IPS DF 6.9 (cell line): ENCODE data around the gene PRR7.

Source experiments
- DNase-seq: peaks from one replicate; pipeline ENCODE4 v3.0.0-alpha.2; 2013; ENCODE audit warnings: low read depth, low spot score
- H3K27ac ChIP-seq: one replicate; pipeline ENCODE4 v1.5.1; 2013; ENCODE audit warnings: low read length, control low read depth
- H3K27me3 ChIP-seq: 2 replicates; pipeline ENCODE4 v1.6.1; 2013; ENCODE audit warnings: mild to moderate bottlenecking, low read length; ENCODE audit not compliant: control insufficient read depth, insufficient read depth
- H3K36me3 ChIP-seq: 2 replicates; pipeline ENCODE4 v1.6.1; 2013; ENCODE audit warnings: low read length; ENCODE audit not compliant: control insufficient read depth, insufficient read depth
- H3K4me1 ChIP-seq: 2 replicates; pipeline ENCODE4 v1.6.1; 2013; ENCODE audit warnings: low read length; ENCODE audit not compliant: control insufficient read depth, insufficient read depth
- H3K4me3 ChIP-seq: 2 replicates; pipeline ENCODE4 v1.5.1; 2013; ENCODE audit warnings: mild to moderate bottlenecking, low read length
- H3K9me3 ChIP-seq: 2 replicates; pipeline ENCODE4 v1.6.1; 2013; ENCODE audit warnings: low read length, inconsistent platforms; ENCODE audit not compliant: control insufficient read depth, insufficient read depth
- WGBS: extraction: QIAGEN DNeasy Blood & Tissue Kit; methylation state at CpG from one replicate; pipeline ENCODE4 v1.1.7; 2013; ENCODE audit warnings: mixed read lengths, missing lambda C conversion rate; ENCODE audit not compliant: insufficient read length, insufficient coverage; 5-methylcytosine and 5-hydroxymethylcytosine counted together

The PRR7 gene

DNA sequence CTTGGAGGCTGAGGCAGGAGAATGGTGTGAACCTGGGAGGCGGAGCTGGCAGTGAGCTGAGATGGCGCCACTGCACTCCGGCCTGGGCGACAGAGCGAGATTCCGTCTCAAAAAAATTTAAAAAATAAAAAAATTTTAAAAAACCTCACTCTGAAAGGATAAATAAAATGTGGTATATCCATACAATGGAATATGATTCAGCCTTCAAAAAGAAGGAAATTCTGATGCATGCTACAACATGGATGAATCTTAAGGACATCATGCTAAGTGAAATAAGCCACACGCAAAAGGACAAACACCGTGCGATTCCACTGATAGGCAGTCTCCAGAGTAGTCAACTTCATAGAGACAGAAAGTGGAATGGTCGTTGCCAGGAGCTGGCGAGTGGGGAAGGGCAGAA lies 18.4 kb downstream of the PRR7 start:
- H3K4me1 ChIP-seq = peaks cover 1% of the 10 kb centered on the region
- H3K9me3 ChIP-seq = no peaks in the 10 kb centered on the region
- no peak overlapping the region for H3K27ac ChIP-seq
- no CpG with 5 or more reads among the region's 11 CpGs for WGBS
- H3K36me3 ChIP-seq = peaks cover 50% of the 10 kb centered on the region
- DNase-seq = no peak
- H3K27me3 ChIP-seq = no peaks in the 10 kb centered on the region
- no peak overlapping the region for H3K4me3 ChIP-seq

DNA sequence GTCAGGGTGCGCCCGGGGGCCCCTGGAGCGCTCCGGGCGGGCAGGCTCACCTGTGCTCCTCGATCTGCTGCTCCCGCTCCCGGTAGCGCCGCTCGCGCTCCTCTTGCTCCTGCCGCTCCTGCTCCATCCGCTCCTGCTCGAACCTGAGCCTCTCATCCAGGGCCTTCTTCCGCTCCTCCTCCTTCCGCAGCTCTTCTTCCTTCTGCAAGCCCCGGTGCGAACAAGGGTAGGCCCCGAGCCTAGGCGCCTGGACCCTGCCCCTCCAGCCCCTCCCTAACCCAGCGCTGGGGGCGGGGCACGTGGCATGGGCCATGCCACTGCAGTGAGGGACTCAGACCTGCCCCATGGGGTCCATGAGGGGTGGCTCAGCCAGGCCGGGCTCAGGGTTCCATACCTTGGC lies 20.2 kb downstream of the PRR7 start:
- Histone ChIP-seq H3K27me3 (no peaks in the 10 kb centered on the region), H3K27ac (no peak overlapping the region), H3K4me1 (peaks cover 15% of the 10 kb centered on the region), H3K9me3 (no peaks in the 10 kb centered on the region), H3K36me3 (peaks cover 55% of the 10 kb centered on the region), H3K4me3 (no peak overlapping the region)
- WGBS = no CpG with 5 or more reads among the region's 25 CpGs
- DNase-seq = no peak

- no peak overlapping the region for H3K4me3 ChIP-seq
- no peaks in the 10 kb centered on the region for H3K27me3 ChIP-seq
- no CpG with 5 or more reads among the region's 31 CpGs for WGBS
- H3K27ac ChIP-seq = no peak overlapping the region
- peaks cover 17% of the 10 kb centered on the region for H3K4me1 ChIP-seq
- H3K36me3 ChIP-seq = peaks cover 58% of the 10 kb centered on the region
- DNase-seq = no peak
- H3K9me3 ChIP-seq = no peaks in the 10 kb centered on the region
Measured at GRCh38 chr5:177467436-177467835, 20.8 kb downstream of the PRR7 start.

DNA sequence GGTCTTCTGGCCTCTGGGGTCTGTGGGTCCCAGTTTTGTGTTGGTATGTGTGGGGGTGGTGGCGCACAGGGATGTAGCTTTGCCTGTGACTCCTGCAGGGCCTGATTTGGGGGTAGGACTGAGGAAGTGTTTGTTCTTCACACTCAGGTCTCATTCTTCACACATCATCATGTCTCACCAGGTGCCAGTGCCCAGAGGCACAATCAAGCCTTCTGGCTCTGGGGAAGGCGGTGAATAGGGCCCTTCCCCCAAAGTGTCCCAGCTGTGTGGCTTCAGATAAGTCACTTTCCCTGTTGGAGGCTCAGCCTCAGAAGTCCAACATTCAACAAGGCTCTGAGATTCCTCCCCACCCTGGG lies 21.7 kb downstream of the PRR7 start:
- Histone ChIP-seq H3K9me3 (no peaks in the 10 kb centered on the region), H3K36me3 (peaks cover 56% of the 10 kb centered on the region), H3K27me3 (no peaks in the 10 kb centered on the region), H3K4me1 (peaks cover 17% of the 10 kb centered on the region), H3K27ac (no peak overlapping the region), H3K4me3 (no peak overlapping the region)
- no CpG with 5 or more reads among the region's 2 CpGs for WGBS
- no peak for DNase-seq

DNA sequence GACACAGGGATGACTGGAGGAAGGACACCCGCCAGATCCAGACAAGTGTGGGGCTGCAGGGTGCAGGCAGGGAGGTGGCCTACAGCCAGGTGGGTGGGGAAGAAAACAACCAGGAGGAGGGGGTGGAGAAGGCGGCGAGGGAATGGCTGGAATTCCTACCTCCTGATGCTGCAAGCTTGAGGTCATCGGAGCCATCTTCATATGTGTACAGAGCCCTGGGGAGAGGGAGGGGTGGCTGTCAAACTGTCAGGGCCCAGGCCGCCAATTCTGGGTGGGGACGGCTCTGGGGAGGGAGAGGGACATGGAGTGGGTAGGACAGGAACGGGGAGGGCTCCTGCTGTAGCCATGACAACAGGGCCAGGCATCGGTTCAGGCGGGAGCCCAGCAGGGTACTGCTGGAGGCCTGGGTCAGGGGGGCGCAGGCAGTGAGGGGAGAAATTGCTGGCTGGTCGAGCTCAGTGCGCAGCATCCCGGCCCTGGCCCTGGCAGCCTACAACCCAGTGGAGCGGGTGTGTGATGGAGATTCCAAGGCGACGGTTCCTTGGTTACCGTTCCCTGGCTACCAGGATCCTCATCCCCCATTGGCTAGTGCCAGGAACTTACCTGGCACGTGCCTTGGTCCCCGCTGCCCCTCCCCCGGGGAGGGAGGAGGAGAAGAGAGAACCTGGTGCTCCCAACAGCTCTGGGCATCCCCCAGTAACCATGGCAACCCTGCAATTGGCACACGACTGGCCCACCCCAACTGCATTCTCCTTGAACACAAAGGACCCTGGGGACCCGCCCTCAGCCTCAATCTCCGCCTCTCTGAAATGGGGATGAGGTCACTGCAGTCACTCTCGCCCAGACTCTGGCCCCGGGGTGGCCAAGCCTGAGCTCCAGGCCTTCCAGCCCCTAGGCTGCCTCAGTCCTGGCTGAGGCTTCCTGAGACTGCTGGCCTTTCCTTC lies 22.3 kb downstream of the PRR7 start:
- no CpG with 5 or more reads among the region's 25 CpGs for WGBS
- no peaks in the 10 kb centered on the region for H3K9me3 ChIP-seq
- H3K27me3 ChIP-seq = no peaks in the 10 kb centered on the region
- H3K36me3 ChIP-seq = peaks cover 53% of the 10 kb centered on the region
- H3K4me1 ChIP-seq = peaks cover 17% of the 10 kb centered on the region
- H3K27ac ChIP-seq = no peak overlapping the region
- no peak overlapping the region for H3K4me3 ChIP-seq
- DNase-seq = no peak

DNA sequence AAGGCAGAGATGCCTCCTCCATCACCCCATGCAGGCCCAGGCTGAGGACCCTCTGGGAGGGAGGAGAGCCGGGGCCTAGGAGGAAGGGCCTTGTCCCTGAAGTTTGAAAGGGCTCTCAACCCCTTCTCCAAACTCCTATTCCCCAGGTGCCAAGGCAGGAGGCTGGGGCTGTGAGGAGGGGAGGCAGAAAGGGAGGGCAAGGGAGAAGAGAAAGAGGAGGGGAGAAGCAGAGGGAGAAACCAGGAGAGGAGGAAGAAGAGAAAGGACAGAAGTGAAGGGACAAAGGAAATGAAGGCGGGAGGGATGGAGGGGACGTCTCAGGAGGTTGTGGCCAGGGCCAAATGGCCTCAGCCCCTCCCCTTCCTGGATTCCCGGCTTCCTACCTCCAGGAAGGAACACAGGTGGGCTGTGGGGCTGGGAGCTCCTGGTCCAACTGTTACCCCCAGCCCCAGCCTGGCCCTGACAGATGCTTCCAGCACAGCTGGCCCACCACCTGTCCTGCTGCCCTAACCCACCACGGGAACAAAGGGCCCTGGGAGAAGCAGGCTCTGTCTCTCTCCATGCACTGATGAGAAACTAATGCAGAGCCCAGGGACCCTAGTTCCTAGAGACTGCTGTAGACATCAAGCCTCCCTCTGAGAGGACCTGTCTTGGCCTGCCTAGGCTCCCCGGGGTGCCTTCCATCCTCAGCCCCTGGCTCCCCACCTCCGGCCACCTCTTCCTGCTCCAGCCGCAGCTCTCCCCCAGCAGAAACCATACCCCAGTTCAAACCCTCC lies 23.3 kb downstream of the PRR7 start:
- no peaks in the 10 kb centered on the region for H3K9me3 ChIP-seq
- DNase-seq = no peak
- peaks cover 22% of the 10 kb centered on the region for H3K4me1 ChIP-seq
- WGBS = no CpG with 5 or more reads among the region's 8 CpGs
- no peaks in the 10 kb centered on the region for H3K27me3 ChIP-seq
- no peak overlapping the region for H3K27ac ChIP-seq
- H3K36me3 ChIP-seq = peaks cover 53% of the 10 kb centered on the region
- no peak overlapping the region for H3K4me3 ChIP-seq

DNA sequence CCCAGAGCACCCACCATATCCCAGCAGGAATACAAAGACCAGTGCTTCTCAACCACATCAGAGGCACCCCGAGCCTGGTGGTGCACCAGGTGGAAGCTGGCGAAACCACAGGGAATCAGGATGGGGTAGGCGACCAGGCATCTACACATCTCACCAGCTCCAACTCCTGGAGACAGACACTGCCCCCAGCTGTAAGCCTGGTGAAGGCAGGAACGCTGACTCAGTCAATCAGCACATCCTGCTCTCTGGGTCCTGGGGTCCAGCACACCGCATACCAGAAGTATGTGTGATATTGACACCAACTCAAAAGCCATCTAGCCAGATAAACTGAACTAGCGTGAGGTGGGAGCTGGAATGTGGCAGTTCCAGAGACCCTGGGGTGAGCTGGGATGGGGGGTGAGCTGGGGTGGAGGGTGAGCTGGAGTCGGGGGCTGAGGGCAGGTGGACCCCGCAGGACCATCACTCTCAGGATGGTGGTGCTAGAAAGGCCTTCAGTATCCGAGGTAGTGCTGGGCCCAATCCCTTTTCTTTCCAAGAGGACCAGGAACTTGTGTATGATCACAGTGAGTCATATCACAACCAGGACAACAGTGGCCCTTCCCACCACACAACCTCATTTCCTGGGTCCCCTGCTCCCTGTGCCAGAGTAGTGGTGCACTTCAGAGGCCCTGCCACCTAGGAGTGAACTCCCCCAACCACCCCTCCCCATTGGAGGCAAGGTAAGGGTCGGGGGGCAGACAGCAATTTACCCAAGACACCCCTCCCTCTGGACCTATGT lies 24.3 kb downstream of the PRR7 start:
- Histone ChIP-seq H3K36me3 (peaks cover 44% of the 10 kb centered on the region), H3K27ac (no peak overlapping the region), H3K9me3 (no peaks in the 10 kb centered on the region), H3K27me3 (no peaks in the 10 kb centered on the region), H3K4me1 (peaks cover 27% of the 10 kb centered on the region), H3K4me3 (no peak overlapping the region)
- no peak for DNase-seq
- WGBS = no CpG with 5 or more reads among the region's 10 CpGs

DNA sequence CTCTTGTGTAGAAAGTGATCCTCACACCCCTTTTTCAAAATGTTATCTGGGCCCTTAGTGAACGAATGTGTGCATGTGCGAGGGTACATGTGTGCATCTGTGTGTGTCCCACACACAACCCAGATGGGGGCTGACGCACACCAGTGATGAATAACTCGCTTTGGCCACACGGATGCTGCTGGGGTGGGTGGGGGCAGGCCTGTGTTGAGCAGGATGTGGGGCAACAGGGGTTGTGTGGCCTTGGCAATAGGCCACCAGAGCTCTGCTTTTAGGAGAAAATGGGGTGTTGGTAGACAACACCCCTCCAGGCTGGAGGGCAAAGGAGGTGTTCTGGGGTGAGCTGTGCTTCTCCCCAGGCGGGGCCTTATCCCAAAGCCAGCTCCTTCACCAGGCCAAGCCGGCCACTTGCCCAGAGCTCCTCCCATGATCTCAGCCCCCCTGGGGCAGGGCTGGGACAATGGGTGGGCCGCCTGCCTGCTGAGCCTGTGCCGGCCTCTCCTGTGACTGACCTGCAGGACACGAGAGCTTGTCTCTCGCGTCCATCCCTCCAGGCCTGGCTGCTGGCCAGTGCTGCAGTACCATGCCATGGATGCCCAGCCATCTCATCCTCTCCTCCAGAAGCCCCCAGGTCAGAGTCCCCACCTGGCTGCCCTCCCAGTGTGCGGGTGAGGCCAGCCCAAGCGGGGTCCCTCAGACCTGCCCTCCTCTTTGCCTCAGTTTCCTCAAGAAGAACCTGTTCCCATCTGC lies 25.2 kb downstream of the PRR7 start:
- Histone ChIP-seq H3K4me3 (peak overlapping the region; percentile 90; the same call in 1 of the 2 replicates), H3K36me3 (peaks cover 36% of the 10 kb centered on the region), H3K27me3 (no peaks in the 10 kb centered on the region), H3K27ac (no peak overlapping the region), H3K9me3 (no peaks in the 10 kb centered on the region), H3K4me1 (peaks cover 27% of the 10 kb centered on the region)
- WGBS = no CpG with 5 or more reads among the region's 14 CpGs
- DNase-seq = no peak

- no peaks in the 10 kb centered on the region for H3K27me3 ChIP-seq
- H3K27ac ChIP-seq = no peak overlapping the region
- peaks cover 27% of the 10 kb centered on the region for H3K4me1 ChIP-seq
- H3K36me3 ChIP-seq = peaks cover 27% of the 10 kb centered on the region
- DNase-seq = no peak
- H3K9me3 ChIP-seq = no peaks in the 10 kb centered on the region
- peak overlapping the region; percentile 90 for H3K4me3 ChIP-seq
- WGBS = no CpG with 5 or more reads among the region's 93 CpGs
Measured at GRCh38 chr5:177472460-177473442, 26.1 kb downstream of the PRR7 start.
